MCF 10A (cell line): ENCODE measurements around the gene ERG. TPM values are rescaled to one million over a fixed set of nuclear protein-coding genes. Genes with fewer than 3 reads are reported as not detected.

Experiments used
- BruUV-seq: library from RNA; stranded (reverse); fragments of 400-500 nt; replicated peaks from 2 replicates; lab custom pipeline; 2021; lab: Mats Ljungman, UMichigan
- CTCF ChIA-PET: fragments of 300-600 bp; sonication (Branson Sonifier 250); formaldehyde crosslinking; extraction: SDS; loops from one replicate; lab custom pipeline; 2021; ENCODE audit warnings: antibody characterized with exemption, inconsistent platforms; lab: Yijun Ruan, JAX
- POLR2A ChIA-PET: fragments of 300-600, 350-650 bp; sonication (Branson Sonifier 250); formaldehyde crosslinking; extraction: SDS; loops from one replicate; lab custom pipeline; 2020; ENCODE audit warnings: antibody characterized with exemption, inconsistent platforms; lab: Yijun Ruan, JAX
- DNase-seq: peaks from one replicate; pipeline ENCODE4 v3.0.0-alpha.2; 2018; ENCODE audit not compliant: unreplicated experiment
- H3K27ac Mint-ChIP-seq: one replicate; pipeline ENCODE4 v1.8.0; 2022; ENCODE audit warnings: mild to moderate bottlenecking, low read depth, mixed read lengths; ENCODE audit not compliant: unreplicated experiment
- H3K27me3 Mint-ChIP-seq: one replicate; pipeline ENCODE4 v1.8.0; 2022; ENCODE audit warnings: mixed read lengths; ENCODE audit not compliant: insufficient read depth, unreplicated experiment
- H3K36me3 Mint-ChIP-seq: one replicate; pipeline ENCODE4 v1.8.0; 2022; ENCODE audit warnings: mild to moderate bottlenecking, moderate library complexity, mixed read lengths; ENCODE audit not compliant: insufficient read depth, unreplicated experiment
- H3K4me1 Mint-ChIP-seq: one replicate; pipeline ENCODE4 v1.8.0; 2022; ENCODE audit warnings: mixed read lengths; ENCODE audit not compliant: insufficient read depth, unreplicated experiment
- H3K4me3 Mint-ChIP-seq: one replicate; pipeline ENCODE4 v1.8.0; 2022; ENCODE audit warnings: mild to moderate bottlenecking, moderate library complexity, mixed read lengths; ENCODE audit not compliant: unreplicated experiment
- H3K9me3 Mint-ChIP-seq: one replicate; pipeline ENCODE4 v1.8.0; 2022; ENCODE audit warnings: mixed read lengths; ENCODE audit not compliant: unreplicated experiment
- CTCF ChIP-seq: fragments of 200-600 bp; IDR thresholded peaks from one replicate; pipeline ENCODE4 v1.8.0; 2022; ENCODE audit warnings: antibody characterized with exemption, mild to moderate bottlenecking; ENCODE audit not compliant: unreplicated experiment
- intact Hi-C: fragments of 100-400 bp; cut with micrococcal nuclease; formaldehyde crosslinking; loops from 2 replicates; pipeline ENCODE4 v1.14.1; 2022
- total RNA-seq: library from RNA; stranded (reverse); gene quantifications from 2 replicates; pipeline ENCODE4 v1.2.3, GENCODE V29; 2022

The ERG gene
- total RNA-seq, 1 experiment from 2014 or later, result not detected

- H3K27me3 Mint-ChIP-seq, result no peaks in the 10 kb centered on the region
- no peak overlapping the region for H3K4me3 Mint-ChIP-seq
- DNase-seq, result no peak
- ChIA-PET POLR2A (no interaction called here), CTCF (interaction anchor here (0.5 to 1.6 kb wide), 3 partner anchors 21 to 359 kb away, joined by 3 to 4 read pairs (median 4); no protein-coding TSS in a partner anchor)
- no TSS peak for BruUV-seq
- H3K36me3 Mint-ChIP-seq, result no peaks in the 10 kb centered on the region
- intact Hi-C loops, result no loop called here
- TF ChIP-seq CTCF, result no peak
- H3K4me1 Mint-ChIP-seq, result no peaks in the 10 kb centered on the region
- H3K9me3 Mint-ChIP-seq, result no peaks in the 10 kb centered on the region
- no peak overlapping the region for H3K27ac Mint-ChIP-seq
Observed at GRCh38 chr21:38377165-38378088, 120.8 kb downstream of the ERG start.

GRCh38 chr21:38376693-38377092 lies 121.6 kb downstream of the ERG start:
- Mint-ChIP-seq H3K36me3 (no peaks in the 10 kb centered on the region), H3K27me3 (no peaks in the 10 kb centered on the region), H3K9me3 (no peaks in the 10 kb centered on the region), H3K4me1 (no peaks in the 10 kb centered on the region), H3K27ac (no peak overlapping the region), H3K4me3 (no peak overlapping the region)
- intact Hi-C loops, result no loop called here
- no peak for TF ChIP-seq CTCF
- POLR2A ChIA-PET, result no interaction called here
- DNase-seq, result no peak
- BruUV-seq, result no TSS peak
- CTCF ChIA-PET, result interaction anchor here (1.6 kb wide), 1 partner anchor 84 kb away, joined by 4 read pairs; no protein-coding TSS in a partner anchor

- Mint-ChIP-seq H3K9me3 (no peaks in the 10 kb centered on the region), H3K27me3 (no peaks in the 10 kb centered on the region), H3K36me3 (no peaks in the 10 kb centered on the region), H3K4me1 (no peaks in the 10 kb centered on the region), H3K27ac (no peak overlapping the region), H3K4me3 (no peak overlapping the region)
- ChIA-PET CTCF (no interaction called here), POLR2A (no interaction called here)
- no TSS peak for BruUV-seq
- no peak for DNase-seq
- TF ChIP-seq CTCF, result no peak
- intact Hi-C loops, result no loop called here
Observed at GRCh38 chr21:38376235-38376634, 122.0 kb downstream of the ERG start.

- CTCF ChIA-PET, result interaction anchor here (0.7 kb wide), 2 partner anchors 200 to 266 kb away, joined by 3 read pairs; no protein-coding TSS in a partner anchor
- intact Hi-C loops, result no loop called here
- H3K27ac Mint-ChIP-seq, result no peak overlapping the region
- no peaks in the 10 kb centered on the region for H3K36me3 Mint-ChIP-seq
- no peak for TF ChIP-seq CTCF
- H3K9me3 Mint-ChIP-seq, result no peaks in the 10 kb centered on the region
- no peaks in the 10 kb centered on the region for H3K27me3 Mint-ChIP-seq
- no peak for DNase-seq
- no peaks in the 10 kb centered on the region for H3K4me1 Mint-ChIP-seq
- no peak overlapping the region for H3K4me3 Mint-ChIP-seq
- POLR2A ChIA-PET, result no interaction called here
- no TSS peak for BruUV-seq
Observed at GRCh38 chr21:38367646-38368045, 130.6 kb downstream of the ERG start.
